Measurements from ENCODE around the gene LIMS1. TPM values are rescaled to one million over a fixed set of nuclear protein-coding genes. Genes with fewer than 3 reads are reported as not detected.

Gene LIMS1
- total RNA-seq, 1 experiment from 2014 or later, result 56.2 TPM

- TF ChIP-seq ATF3 (IDR thresholded peaks at IDR 0.05) (no peak), CEBPB (IDR thresholded peaks at IDR 0.05; ENCODE audit: low read depth) (no peak), MAX (IDR thresholded peaks at IDR 0.05) (no peak), CBX3 (IDR thresholded peaks at IDR 0.05; ENCODE audit: low read depth) (no peak), SRF (IDR thresholded peaks at IDR 0.05; ENCODE audit: low read depth) (no peak), SIN3A (IDR thresholded peaks at IDR 0.05; ENCODE audit: low read depth) (no peak), TCF7L2 (IDR thresholded peaks at IDR 0.05; ENCODE audit: borderline replicate concordance, extremely low read depth, insufficient read depth, insufficient read length) (no peak), YY1 (IDR thresholded peaks at IDR 0.05; ENCODE audit: extremely low read depth, insufficient replicate concordance, low read depth, low read length) (no peak), POLR2AphosphoS5 (IDR thresholded peaks at IDR 0.05; ENCODE audit: low read depth, low read length) (no peak), SP1 (IDR thresholded peaks at IDR 0.05; ENCODE audit: low read depth) (no peak)
Measured at GRCh38 chr2:108554528-108554927, 20.3 kb downstream of the LIMS1 start (continued).

GRCh38 chr2:108555572-108555971 is 21.3 kb downstream of the LIMS1 start:
- ChIA-PET CTCF (no interaction called here), RAD21 (ENCODE audit: low non-redundant PET in 1 of 2, low total read pairs in 2 of 2, uncharacterized antibody in 2 of 2, unreplicated experiment in 2 of 2) (no interaction called here), POLR2A (no interaction called here)
- ATAC-seq (no peak), DNase-seq (ENCODE audit: low read depth, low spot score) (no peak)
- Histone ChIP-seq H3K4me3 (replicated peaks in 1 of 2; ENCODE audit: low read depth in 1 of 2, low read length in 2 of 2) (no peak overlapping the region), H3K4me2 (ENCODE audit: low read length) (no peak overlapping the region), H3K36me3 (ENCODE audit: control insufficient read depth in 1 of 2, insufficient read depth in 2 of 2, low read length in 2 of 2) (no peaks in the 10 kb centered on the region), H3K27ac (ENCODE audit: low read depth, low read length) (no peak overlapping the region), H3K27me3 (ENCODE audit: insufficient read depth, low read length) (no peaks in the 10 kb centered on the region), H3K4me1 (ENCODE audit: control insufficient read depth in 1 of 2, insufficient read depth in 2 of 2, low read length in 2 of 2) (no peaks in the 10 kb centered on the region), H3K9me3 (ENCODE audit: control insufficient read depth in 1 of 2, insufficient read depth in 1 of 2, low read depth in 1 of 2, low read length in 2 of 2) (no peaks in the 10 kb centered on the region), H3K9me2 (ENCODE audit: insufficient read depth) (no peaks in the 10 kb centered on the region), H2AFZ (ENCODE audit: low read depth, low read length, poor library complexity, severe bottlenecking) (no peak overlapping the region), H3K9ac (ENCODE audit: low read length) (no peak overlapping the region), H3K79me2 (ENCODE audit: insufficient read depth, low read length) (peaks cover 68% of the 10 kb centered on the region), H4K20me1 (ENCODE audit: insufficient read depth) (no peaks in the 10 kb centered on the region)
- no TSS peak for BruUV-seq (replicated peaks)
- intact Hi-C loops (cut with micrococcal nuclease), result no loop called here
- no peak for TF ChIP-seq EGR1 (IDR thresholded peaks at IDR 0.05; ENCODE audit: low read depth)
- no peak for TF ChIP-seq ELF1 (IDR thresholded peaks at IDR 0.05; ENCODE audit: borderline replicate concordance, low read depth)
- TF ChIP-seq JUND (IDR thresholded peaks at IDR 0.05), result no peak
- no peak for TF ChIP-seq CEBPB (IDR thresholded peaks at IDR 0.05; ENCODE audit: low read depth)
- TF ChIP-seq RAD21 (IDR thresholded peaks at IDR 0.05; ENCODE audit: low read depth), result no peak
- no peak for TF ChIP-seq YY1 (IDR thresholded peaks at IDR 0.05; ENCODE audit: extremely low read depth, insufficient replicate concordance, low read depth, low read length)
- TF ChIP-seq SIN3A (IDR thresholded peaks at IDR 0.05; ENCODE audit: low read depth), result no peak
- no peak for TF ChIP-seq POLR2A (IDR thresholded peaks at IDR 0.05; ENCODE audit: borderline replicate concordance, extremely low read depth, insufficient read depth, insufficient read length)
- no peak for TF ChIP-seq CBX3 (IDR thresholded peaks at IDR 0.05; ENCODE audit: low read depth)
- TF ChIP-seq SRF (IDR thresholded peaks at IDR 0.05; ENCODE audit: low read depth), result no peak
- TF ChIP-seq REST (IDR thresholded peaks at IDR 0.05; ENCODE audit: low read depth), result no peak
- no peak for TF ChIP-seq ZNF274 (IDR thresholded peaks at IDR 0.05; ENCODE audit: low read depth, low read length)
- TF ChIP-seq SP1 (IDR thresholded peaks at IDR 0.05; ENCODE audit: low read depth), result no peak
- no peak for TF ChIP-seq ZBTB33 (IDR thresholded peaks at IDR 0.05; ENCODE audit: extremely low read depth, insufficient replicate concordance, low read length)
- TF ChIP-seq ATF3 (IDR thresholded peaks at IDR 0.05), result no peak
- TF ChIP-seq EZH2 (IDR thresholded peaks at IDR 0.05), result no peak
- no peak for TF ChIP-seq MAX (IDR thresholded peaks at IDR 0.05)
